IPS-18a (cell line): ENCODE results near the gene ICA1.

ENCODE experiments used
- H3K27ac ChIP-seq: one replicate; pipeline ENCODE4 v1.5.1; 2013; ENCODE audit warnings: low read length
- H3K27me3 ChIP-seq: one replicate; pipeline ENCODE4 v1.6.1; 2013; ENCODE audit warnings: mild to moderate bottlenecking, low read length; ENCODE audit not compliant: control insufficient read depth, insufficient read depth
- H3K36me3 ChIP-seq: one replicate; pipeline ENCODE4 v1.6.1; 2013; ENCODE audit warnings: low read depth, low read length; ENCODE audit not compliant: control insufficient read depth
- H3K4me1 ChIP-seq: one replicate; pipeline ENCODE4 v1.6.1; 2013; ENCODE audit warnings: low read depth, low read length; ENCODE audit not compliant: control insufficient read depth
- H3K4me3 ChIP-seq: one replicate; pipeline ENCODE4 v1.5.1; 2013; ENCODE audit warnings: low read length
- H3K9ac ChIP-seq: one replicate; pipeline ENCODE4 v1.6.1; 2013; ENCODE audit warnings: mild to moderate bottlenecking, low read length, moderate library complexity
- H3K9me3 ChIP-seq: one replicate; pipeline ENCODE4 v1.6.1; 2013; ENCODE audit warnings: low read depth, low read length; ENCODE audit not compliant: control insufficient read depth

Gene ICA1

GRCh38 chr7:8206956-8207355 lies 55.0 kb downstream of the ICA1 start:
- H3K36me3 ChIP-seq = no peaks in the 10 kb centered on the region
- H3K9ac ChIP-seq = no peak overlapping the region
- no peak overlapping the region for H3K4me3 ChIP-seq
- H3K4me1 ChIP-seq = peaks cover 34% of the 10 kb centered on the region
- no peaks in the 10 kb centered on the region for H3K9me3 ChIP-seq
- H3K27ac ChIP-seq = no peak overlapping the region
- H3K27me3 ChIP-seq = no peaks in the 10 kb centered on the region

- H3K9me3 ChIP-seq = no peaks in the 10 kb centered on the region
- H3K4me1 ChIP-seq = peaks cover 34% of the 10 kb centered on the region
- no peaks in the 10 kb centered on the region for H3K27me3 ChIP-seq
- no peak overlapping the region for H3K4me3 ChIP-seq
- no peak overlapping the region for H3K9ac ChIP-seq
- H3K36me3 ChIP-seq = no peaks in the 10 kb centered on the region
- H3K27ac ChIP-seq = no peak overlapping the region
Observed at GRCh38 chr7:8205537-8205936, 56.4 kb downstream of the ICA1 start.

DNA sequence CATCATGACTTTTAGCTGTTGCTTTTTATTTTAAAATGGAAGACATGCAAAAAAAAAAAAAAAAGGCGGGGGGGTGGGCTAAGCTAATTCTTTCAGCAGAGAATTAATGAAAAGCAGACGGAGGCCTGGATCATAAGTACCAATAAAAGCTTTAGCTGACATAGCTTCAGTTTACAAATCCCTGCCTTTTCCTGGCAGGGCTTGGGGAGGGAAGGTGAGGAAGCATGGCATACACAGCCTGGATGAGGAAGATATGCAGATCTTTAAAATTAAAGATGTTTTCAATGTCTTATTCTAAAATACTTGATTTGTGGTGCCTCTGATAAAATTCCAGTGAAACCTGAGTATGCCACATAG lies 57.0 kb downstream of the ICA1 start:
- H3K27me3 ChIP-seq = no peaks in the 10 kb centered on the region
- H3K9me3 ChIP-seq = no peaks in the 10 kb centered on the region
- peaks cover 33% of the 10 kb centered on the region for H3K4me1 ChIP-seq
- no peak overlapping the region for H3K27ac ChIP-seq
- no peak overlapping the region for H3K4me3 ChIP-seq
- H3K36me3 ChIP-seq = no peaks in the 10 kb centered on the region
- H3K9ac ChIP-seq = no peak overlapping the region

- Histone ChIP-seq H3K27me3 (no peaks in the 10 kb centered on the region), H3K9ac (no peak overlapping the region), H3K36me3 (no peaks in the 10 kb centered on the region), H3K4me1 (peaks cover 28% of the 10 kb centered on the region), H3K4me3 (no peak overlapping the region), H3K9me3 (no peaks in the 10 kb centered on the region), H3K27ac (no peak overlapping the region)
Observed at GRCh38 chr7:8204339-8205030, 57.5 kb downstream of the ICA1 start.

DNA sequence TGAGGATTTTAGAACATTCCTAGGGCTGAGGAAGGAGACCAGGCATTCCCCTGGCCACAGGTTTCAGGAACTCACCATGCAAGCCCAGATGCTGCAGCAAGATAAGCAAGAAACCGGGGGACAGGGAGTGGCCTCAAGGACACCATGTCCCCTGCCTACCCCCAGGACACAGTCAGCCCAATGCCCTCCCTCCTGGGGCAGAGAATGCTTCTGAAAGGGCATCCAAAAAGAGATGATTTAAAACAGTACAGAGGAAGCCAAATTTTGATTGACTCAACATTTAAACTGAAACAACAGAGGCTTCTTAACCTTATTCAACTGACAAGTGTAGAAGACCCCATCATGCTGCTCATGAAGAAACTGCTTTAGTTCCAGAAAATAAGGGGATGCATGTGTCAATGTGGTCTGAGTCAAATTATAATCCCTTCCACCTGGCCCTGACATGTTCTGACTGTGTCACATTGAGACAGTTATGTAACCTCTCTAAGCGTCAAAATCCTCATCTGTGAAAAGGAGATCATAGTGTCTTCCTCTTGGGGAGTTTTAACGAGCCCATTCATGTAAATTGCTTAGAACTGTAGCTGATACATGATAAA lies 60.0 kb downstream of the ICA1 start:
- Histone ChIP-seq H3K9me3 (no peaks in the 10 kb centered on the region), H3K4me1 (peaks cover 4% of the 10 kb centered on the region), H3K9ac (no peak overlapping the region), H3K36me3 (no peaks in the 10 kb centered on the region), H3K4me3 (no peak overlapping the region), H3K27ac (no peak overlapping the region), H3K27me3 (no peaks in the 10 kb centered on the region)

GRCh38 chr7:8200717-8201116 lies 61.2 kb downstream of the ICA1 start:
- Histone ChIP-seq H3K4me3 (no peak overlapping the region), H3K27ac (no peak overlapping the region), H3K27me3 (no peaks in the 10 kb centered on the region), H3K36me3 (no peaks in the 10 kb centered on the region), H3K4me1 (no peaks in the 10 kb centered on the region), H3K9me3 (no peaks in the 10 kb centered on the region), H3K9ac (no peak overlapping the region)

GRCh38 chr7:8200316-8200715 lies 61.7 kb downstream of the ICA1 start:
- Histone ChIP-seq H3K27me3 (no peaks in the 10 kb centered on the region), H3K9ac (no peak overlapping the region), H3K4me1 (no peaks in the 10 kb centered on the region), H3K4me3 (no peak overlapping the region), H3K9me3 (no peaks in the 10 kb centered on the region), H3K36me3 (no peaks in the 10 kb centered on the region), H3K27ac (no peak overlapping the region)

- no peaks in the 10 kb centered on the region for H3K9me3 ChIP-seq
- no peak overlapping the region for H3K9ac ChIP-seq
- no peaks in the 10 kb centered on the region for H3K27me3 ChIP-seq
- H3K27ac ChIP-seq = no peak overlapping the region
- no peak overlapping the region for H3K4me3 ChIP-seq
- H3K36me3 ChIP-seq = no peaks in the 10 kb centered on the region
- no peaks in the 10 kb centered on the region for H3K4me1 ChIP-seq
Observed at GRCh38 chr7:8197994-8198698, 63.8 kb downstream of the ICA1 start.

GRCh38 chr7:8192897-8193296 lies 69.1 kb downstream of the ICA1 start:
- H3K27ac ChIP-seq = no peak overlapping the region
- H3K36me3 ChIP-seq = no peaks in the 10 kb centered on the region
- H3K4me3 ChIP-seq = no peak overlapping the region

DNA sequence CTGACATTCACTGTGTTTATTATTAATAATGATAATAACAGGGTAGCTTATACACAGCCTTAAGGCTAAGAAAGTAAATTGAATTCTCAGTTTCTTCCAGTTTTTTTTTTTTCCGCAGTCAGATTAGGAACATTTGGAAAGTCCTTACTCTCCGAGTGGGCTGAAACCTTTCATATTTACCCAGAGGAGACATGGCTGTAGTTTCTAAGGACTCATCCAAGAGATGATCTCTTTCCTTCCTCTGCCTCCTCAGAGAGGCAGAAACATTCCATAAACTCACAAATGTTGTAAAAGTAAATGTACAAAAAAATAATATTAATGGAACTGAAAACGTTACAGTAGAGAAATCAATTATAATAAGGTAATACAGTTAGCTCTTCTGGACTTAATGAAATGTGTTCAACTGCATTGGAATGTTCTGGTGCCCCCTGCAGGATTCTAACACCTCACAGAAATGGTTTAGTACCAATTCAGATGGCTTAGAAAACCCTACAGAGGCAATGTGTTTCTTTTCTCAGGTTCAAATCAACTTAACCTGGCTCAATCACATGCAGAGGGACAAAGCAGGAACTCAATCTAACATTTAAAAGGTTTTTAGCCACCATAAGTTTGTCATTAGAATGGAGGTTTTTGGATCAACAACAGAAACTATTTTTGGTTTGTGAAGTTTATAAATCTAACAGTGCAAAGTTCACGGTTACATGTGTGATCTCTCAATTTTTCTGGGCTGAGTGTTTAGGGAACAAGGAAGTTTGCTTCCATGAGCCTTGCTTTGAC lies 71.7 kb downstream of the ICA1 start:
- no peaks in the 10 kb centered on the region for H3K27me3 ChIP-seq
- H3K27ac ChIP-seq = no peak overlapping the region
- no peak overlapping the region for H3K4me3 ChIP-seq
- H3K36me3 ChIP-seq = no peaks in the 10 kb centered on the region
- peaks cover 13% of the 10 kb centered on the region for H3K4me1 ChIP-seq
- H3K9ac ChIP-seq = no peak overlapping the region
- no peaks in the 10 kb centered on the region for H3K9me3 ChIP-seq

More at GRCh38 chr7:8192897-8193296, 69.1 kb downstream of the ICA1 start:
- Histone ChIP-seq H3K27me3 (no peaks in the 10 kb centered on the region), H3K9ac (no peak overlapping the region), H3K4me1 (peaks cover 6% of the 10 kb centered on the region), H3K9me3 (no peaks in the 10 kb centered on the region)

DNA sequence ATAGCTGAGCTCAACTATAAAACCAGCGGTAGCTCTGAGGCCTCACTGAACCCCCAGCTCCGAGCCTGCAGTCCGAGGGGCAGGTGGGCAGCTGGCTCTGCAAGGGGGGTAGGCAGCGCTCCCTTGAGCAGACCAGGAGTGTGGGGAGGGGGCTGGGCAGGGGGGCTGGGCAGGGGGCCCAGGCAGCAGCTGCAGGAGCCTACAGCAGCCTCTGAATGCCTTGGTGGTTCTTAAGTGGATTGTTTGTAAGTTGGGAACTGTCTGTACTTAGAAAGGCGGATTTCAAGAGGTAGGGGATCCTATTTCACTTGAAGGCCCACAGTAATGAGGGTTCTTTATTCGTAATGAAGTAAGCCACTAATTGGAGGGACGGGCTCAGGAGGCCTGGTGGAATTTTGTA lies 72.3 kb downstream of the ICA1 start:
- Histone ChIP-seq H3K4me3 (no peak overlapping the region), H3K9me3 (no peaks in the 10 kb centered on the region), H3K27ac (no peak overlapping the region), H3K27me3 (no peaks in the 10 kb centered on the region), H3K4me1 (peaks cover 13% of the 10 kb centered on the region), H3K9ac (no peak overlapping the region), H3K36me3 (no peaks in the 10 kb centered on the region)
